GM12874 (cell line): ENCODE results near the gene ABHD15.

Experiments used
- CTCF ChIP-seq: IDR thresholded peaks from 2 replicates; pipeline ENCODE4 v1.5.1; 2011; ENCODE audit warnings: low read depth, mild to moderate bottlenecking, control low read depth, low read length, moderate library complexity; ENCODE audit not compliant: insufficient read depth

ABHD15 gene

GRCh38 chr17:29533976-29534375 lies 32.9 kb downstream of the ABHD15 start:
- TF ChIP-seq CTCF, result no peak

GRCh38 chr17:29526322-29526721 lies 40.5 kb downstream of the ABHD15 start:
- TF ChIP-seq CTCF, result no peak

- TF ChIP-seq CTCF, result no peak
Measured at GRCh38 chr17:29524692-29525091, 42.1 kb downstream of the ABHD15 start.

- no peak for TF ChIP-seq CTCF
Measured at GRCh38 chr17:29518359-29518758, 48.5 kb downstream of the ABHD15 start.

GRCh38 chr17:29514792-29515191 lies 52.0 kb downstream of the ABHD15 start:
- no peak for TF ChIP-seq CTCF

GRCh38 chr17:29510953-29511352 lies 55.9 kb downstream of the ABHD15 start:
- no peak for TF ChIP-seq CTCF
